Measurements from ENCODE around the gene DOCK2. TPM values are rescaled to one million over a fixed set of nuclear protein-coding genes. Genes with fewer than 3 reads are reported as not detected.

Gene DOCK2
- total and polyA plus RNA-seq, 3 donors from 2014 or later, result 6.8 to 8.9 (median 7.3) TPM

DNA sequence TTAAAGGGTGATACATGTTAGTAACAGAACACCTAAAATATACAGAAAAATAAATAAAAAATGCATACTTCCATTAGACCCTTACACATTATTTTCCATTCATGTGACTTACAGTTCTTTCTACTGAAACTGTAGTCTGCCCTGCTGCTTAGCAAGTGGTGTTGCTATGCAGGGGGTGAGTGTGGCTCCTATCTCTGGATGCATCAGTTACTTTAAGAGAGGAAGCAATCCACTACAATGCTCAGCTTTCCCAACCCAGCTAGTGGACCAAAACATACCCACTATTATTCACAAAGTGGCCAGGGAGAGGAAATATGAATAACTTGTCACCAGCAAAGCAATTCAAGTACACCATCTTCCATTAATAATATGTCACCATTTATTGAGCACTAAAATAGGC, 121.8 kb downstream of the DOCK2 start:
- H3K27ac ChIP-seq, result no peak overlapping the region
- H3K27me3 ChIP-seq, result no peaks in the 10 kb centered on the region
- DNase-seq, result no peak
- TF ChIP-seq, protein P1, sequence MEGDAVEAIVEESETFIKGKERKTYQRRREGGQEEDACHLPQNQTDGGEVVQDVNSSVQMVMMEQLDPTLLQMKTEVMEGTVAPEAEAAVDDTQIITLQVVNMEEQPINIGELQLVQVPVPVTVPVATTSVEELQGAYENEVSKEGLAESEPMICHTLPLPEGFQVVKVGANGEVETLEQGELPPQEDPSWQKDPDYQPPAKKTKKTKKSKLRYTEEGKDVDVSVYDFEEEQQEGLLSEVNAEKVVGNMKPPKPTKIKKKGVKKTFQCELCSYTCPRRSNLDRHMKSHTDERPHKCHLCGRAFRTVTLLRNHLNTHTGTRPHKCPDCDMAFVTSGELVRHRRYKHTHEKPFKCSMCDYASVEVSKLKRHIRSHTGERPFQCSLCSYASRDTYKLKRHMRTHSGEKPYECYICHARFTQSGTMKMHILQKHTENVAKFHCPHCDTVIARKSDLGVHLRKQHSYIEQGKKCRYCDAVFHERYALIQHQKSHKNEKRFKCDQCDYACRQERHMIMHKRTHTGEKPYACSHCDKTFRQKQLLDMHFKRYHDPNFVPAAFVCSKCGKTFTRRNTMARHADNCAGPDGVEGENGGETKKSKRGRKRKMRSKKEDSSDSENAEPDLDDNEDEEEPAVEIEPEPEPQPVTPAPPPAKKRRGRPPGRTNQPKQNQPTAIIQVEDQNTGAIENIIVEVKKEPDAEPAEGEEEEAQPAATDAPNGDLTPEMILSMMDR (IDR thresholded peaks at IDR 0.05), result no peak
- no peak for TF ChIP-seq POLR2A (IDR thresholded peaks at IDR 0.05)
- H3K9me3 ChIP-seq, result no peaks in the 10 kb centered on the region
- intact Hi-C loops (cut with DNase I; ENCODE audit: low total_unique reads), result no loop called here
- H3K36me3 ChIP-seq (ENCODE audit: low read depth, missing control alignments), result no peaks in the 10 kb centered on the region
- H3K4me1 ChIP-seq, result peaks cover 5% of the 10 kb centered on the region
- H3K4me3 ChIP-seq, result no peak overlapping the region

DNA sequence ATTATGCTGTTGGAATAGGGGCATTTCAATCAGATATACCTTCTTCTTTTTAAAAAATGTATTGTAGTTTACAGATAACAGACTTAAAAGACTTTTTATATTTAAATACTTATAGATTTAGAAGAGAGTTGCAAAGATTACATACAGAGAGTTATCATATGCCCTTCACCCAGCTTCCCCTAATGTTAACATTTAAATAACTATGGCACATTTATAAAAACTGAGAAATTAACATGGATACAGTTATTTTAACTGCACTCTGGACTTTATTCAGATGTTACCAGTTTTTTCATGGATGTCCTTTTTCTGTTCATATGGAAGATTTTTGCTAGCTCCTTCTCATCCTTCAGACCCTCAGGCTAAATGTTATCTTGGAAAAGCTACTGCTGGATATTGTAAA, 123.2 kb downstream of the DOCK2 start:
- no peak overlapping the region for H3K4me3 ChIP-seq
- TF ChIP-seq POLR2A (IDR thresholded peaks at IDR 0.05), result no peak
- TF ChIP-seq, protein P1 (IDR thresholded peaks at IDR 0.05), result no peak
- no peak overlapping the region for H3K27ac ChIP-seq

DNA sequence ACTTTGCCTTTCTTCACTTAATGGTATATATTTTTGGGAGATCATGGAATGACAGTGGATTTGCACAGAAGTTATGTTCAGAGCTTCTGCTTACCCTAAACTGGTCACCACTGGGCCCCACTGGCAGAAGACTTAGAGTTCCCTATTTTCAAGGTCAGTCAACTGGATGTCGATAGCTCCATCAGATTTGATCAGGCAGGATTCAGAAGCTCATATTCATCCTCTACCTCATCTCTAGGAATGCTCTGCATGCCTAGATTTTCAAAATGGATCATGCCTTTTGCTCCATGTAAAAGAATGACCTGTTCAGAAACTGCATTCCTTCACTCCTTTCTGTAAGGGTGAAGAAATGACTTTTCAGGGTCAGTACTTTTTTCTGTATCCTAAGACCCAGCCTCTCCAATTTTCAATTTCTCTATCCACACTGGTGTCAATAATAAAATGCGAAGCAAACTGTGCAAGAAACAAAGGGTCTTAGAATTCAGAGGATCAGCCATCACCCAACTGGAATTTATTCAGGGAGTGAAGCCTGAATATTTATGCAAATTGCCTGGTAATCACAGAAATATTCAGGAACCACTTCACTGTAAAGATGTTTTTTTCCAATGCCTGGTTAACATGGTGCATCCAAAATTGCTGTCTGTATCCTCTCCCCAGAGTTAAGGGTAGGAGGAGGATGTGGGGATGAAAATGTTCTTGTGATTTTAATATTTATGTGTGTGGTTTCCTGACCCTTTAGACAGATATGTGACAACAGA, 125.4 kb downstream of the DOCK2 start:
- H3K36me3 ChIP-seq (ENCODE audit: low read depth, missing control alignments), result no peaks in the 10 kb centered on the region
- intact Hi-C loops (cut with DNase I; ENCODE audit: low total_unique reads), result no loop called here
- no peaks in the 10 kb centered on the region for H3K9me3 ChIP-seq
- H3K4me1 ChIP-seq, result peaks cover 5% of the 10 kb centered on the region
- H3K27ac ChIP-seq, result no peak overlapping the region
- DNase-seq, result no peak
- TF ChIP-seq, protein P1 (IDR thresholded peaks at IDR 0.05), result no peak
- no peak for TF ChIP-seq POLR2A (IDR thresholded peaks at IDR 0.05)
- no peak overlapping the region for H3K4me3 ChIP-seq
- WGBS, 2 donors, result 72 to 75% methylated on average over 2 of the region's 2 CpGs
- H3K27me3 ChIP-seq, result no peaks in the 10 kb centered on the region

More for the DNA sequence above, 123.2 kb downstream of the DOCK2 start:
- Histone ChIP-seq H3K27me3 (no peaks in the 10 kb centered on the region), H3K9me3 (no peaks in the 10 kb centered on the region), H3K4me1 (peaks cover 1% of the 10 kb centered on the region), H3K36me3 (ENCODE audit: low read depth, missing control alignments) (no peaks in the 10 kb centered on the region)
- no peak for DNase-seq
- intact Hi-C loops (cut with DNase I; ENCODE audit: low total_unique reads), result no loop called here

DNA sequence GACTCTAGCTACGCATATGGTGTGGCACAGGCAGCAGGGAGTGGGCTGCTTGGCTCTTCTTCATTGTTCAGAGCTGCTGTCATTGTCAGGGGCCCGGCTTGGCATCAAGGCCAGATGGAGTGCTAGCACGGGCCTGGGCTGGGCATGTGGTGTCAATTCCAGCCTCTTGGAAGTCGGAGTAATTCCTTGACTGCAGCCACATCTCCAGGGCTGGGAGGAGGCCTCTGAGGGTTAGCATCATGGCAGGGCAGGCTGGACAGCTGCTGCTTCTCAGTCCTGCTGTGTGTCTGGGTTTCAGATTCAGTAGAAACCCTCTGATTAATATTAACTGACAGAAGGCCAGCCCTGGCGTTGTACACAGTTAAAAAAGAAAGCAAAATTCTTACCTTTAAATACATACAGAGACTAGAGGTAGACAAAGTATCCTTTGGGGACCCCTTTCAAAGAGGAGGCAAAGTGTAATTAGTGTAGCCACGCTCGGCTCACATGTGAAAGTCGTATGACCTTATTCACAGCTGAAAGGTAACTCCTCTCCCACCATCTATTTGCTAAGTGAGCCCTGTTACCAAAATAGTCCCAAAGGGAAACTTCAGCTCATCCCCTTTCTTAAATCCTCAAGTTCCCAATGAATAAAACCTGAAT, 126.4 kb downstream of the DOCK2 start:
- H3K9me3 ChIP-seq, result no peaks in the 10 kb centered on the region
- H3K27ac ChIP-seq, result no peak overlapping the region
- DNase-seq, result no peak
- no peaks in the 10 kb centered on the region for H3K27me3 ChIP-seq
- TF ChIP-seq POLR2A (IDR thresholded peaks at IDR 0.05), result no peak
- TF ChIP-seq, protein P1 (IDR thresholded peaks at IDR 0.05), result no peak
- H3K36me3 ChIP-seq (ENCODE audit: low read depth, missing control alignments), result no peaks in the 10 kb centered on the region
- peaks cover 15% of the 10 kb centered on the region for H3K4me1 ChIP-seq
- intact Hi-C loops (cut with DNase I; ENCODE audit: low total_unique reads), result no loop called here
- 81 to 87% methylated on average over 7 to 8 of the region's 8 CpGs for WGBS, 2 donors
- H3K4me3 ChIP-seq, result no peak overlapping the region

DNA sequence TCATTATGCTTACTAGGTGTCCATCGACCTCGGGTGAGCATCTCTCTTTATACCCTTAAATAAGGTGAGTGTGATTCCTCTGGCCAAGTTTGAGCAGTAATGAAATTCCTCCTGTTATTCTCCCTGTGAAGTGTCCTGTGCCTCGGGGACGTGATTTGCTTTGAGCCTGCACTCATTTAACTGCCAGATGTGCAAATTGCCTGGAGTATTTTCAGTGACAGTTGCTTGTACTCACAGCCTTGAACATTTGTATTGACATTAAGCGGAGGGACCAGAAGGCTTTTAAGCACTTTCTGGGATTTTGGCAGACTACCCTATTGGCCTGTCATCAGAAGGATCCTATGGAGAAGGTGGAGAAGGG, 126.9 kb downstream of the DOCK2 start:
- no peak overlapping the region for H3K27ac ChIP-seq
- H3K36me3 ChIP-seq (ENCODE audit: low read depth, missing control alignments), result no peaks in the 10 kb centered on the region
- no peak overlapping the region for H3K4me3 ChIP-seq
- no peaks in the 10 kb centered on the region for H3K9me3 ChIP-seq
- WGBS, 2 donors, result 82 to 84% methylated on average over 5 of the region's 5 CpGs
- DNase-seq, result no peak
- TF ChIP-seq, protein P1 (IDR thresholded peaks at IDR 0.05), result no peak
- TF ChIP-seq POLR2A (IDR thresholded peaks at IDR 0.05), result no peak
- intact Hi-C loops (cut with DNase I; ENCODE audit: low total_unique reads), result no loop called here
- H3K27me3 ChIP-seq, result no peaks in the 10 kb centered on the region
- peaks cover 17% of the 10 kb centered on the region for H3K4me1 ChIP-seq
